ENCODE results near the gene RAB4B.
"Not testable (repeated sequence)": the region's sequence is repeated elsewhere in the genome, so short reads cannot be mapped to it uniquely, and the experiment has no call there.

Gene RAB4B, protein sequence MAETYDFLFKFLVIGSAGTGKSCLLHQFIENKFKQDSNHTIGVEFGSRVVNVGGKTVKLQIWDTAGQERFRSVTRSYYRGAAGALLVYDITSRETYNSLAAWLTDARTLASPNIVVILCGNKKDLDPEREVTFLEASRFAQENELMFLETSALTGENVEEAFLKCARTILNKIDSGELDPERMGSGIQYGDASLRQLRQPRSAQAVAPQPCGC

DNA sequence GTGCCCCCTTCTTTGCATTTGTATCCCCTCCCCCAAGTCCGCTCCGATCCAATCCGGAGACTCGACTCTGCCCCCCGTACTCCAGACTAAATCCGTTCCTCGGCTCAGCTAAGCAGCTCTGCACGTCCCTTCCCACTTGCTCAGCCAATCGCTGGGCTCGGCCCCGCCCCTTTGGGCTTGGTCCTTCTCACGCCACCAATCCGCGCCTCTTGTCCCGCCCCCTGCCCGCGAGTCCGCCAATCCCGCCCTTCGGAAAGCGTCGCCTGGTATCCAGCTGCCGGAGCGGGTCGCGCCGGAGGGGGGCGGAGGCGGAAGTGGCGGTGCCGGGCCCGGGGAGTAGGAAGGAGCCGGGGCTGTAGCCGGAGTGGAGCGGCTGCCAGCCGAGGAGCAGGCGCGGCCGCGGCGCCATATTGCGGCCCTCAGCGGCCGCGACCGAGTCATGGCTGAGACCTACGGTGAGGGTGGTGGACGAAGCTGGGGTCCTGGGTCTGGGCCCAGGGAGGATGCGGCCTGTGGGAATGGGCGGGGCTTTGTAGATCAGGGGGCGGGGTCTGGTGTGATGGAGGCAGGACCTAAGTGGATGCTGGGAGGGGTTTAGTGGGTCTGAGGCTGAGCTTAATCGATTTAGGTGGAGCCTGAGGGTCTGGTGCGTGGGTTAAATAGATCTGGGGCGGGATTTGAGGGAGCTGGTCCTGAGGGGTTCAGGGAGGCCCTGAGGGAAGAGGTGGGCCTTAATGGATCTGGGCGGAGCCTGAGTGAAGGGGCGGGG lies at the start of gene RAB4B:
Gene RAB4B, plus strand, starts transcription at position 311 of the 769 bp plus-strand sequence. Its CDS starts 129 bp downstream, at position 440.
- DNase-seq, result peak; percentile 99

DNA sequence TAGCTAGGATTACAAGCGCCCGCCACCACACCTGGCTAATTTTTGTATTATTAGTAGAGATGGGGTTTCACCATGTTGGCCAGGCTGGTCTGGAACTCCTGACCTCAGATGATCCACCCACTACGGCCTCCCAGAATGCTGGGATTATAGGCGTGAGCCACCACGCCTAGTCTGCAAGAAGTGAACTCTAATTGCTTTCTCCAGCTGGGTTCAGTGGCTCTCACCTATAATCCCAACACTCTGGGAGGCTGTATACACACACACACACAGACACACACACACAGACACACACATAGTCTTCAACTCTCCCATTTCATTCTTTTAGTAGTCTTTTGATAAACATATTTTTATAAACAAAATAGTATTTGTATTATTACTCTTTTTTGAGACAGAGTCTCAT lies 48.0 kb upstream of the RAB4B start:
- DNase-seq, result not testable (repeated sequence)

DNA sequence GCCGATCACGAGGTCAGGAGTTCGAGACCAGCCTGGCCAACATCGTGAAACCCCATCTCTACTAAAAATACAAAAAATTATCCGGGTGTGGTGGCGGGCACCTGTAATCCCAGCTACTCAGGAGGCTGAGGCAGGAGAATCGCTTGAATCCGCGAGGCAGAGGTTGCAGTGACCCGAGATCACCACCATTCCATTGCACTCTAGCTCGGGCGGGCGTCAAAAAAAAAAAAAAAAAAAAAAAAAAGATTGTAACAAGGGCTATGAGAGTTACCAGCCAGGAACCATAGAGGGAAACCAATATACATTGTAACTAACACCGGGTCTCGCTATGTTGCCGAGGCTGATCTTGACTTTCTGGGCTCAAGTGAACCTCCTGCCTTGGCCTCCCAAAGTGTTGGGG lies 45.7 kb upstream of the RAB4B start:
- not testable (repeated sequence) for DNase-seq

DNA sequence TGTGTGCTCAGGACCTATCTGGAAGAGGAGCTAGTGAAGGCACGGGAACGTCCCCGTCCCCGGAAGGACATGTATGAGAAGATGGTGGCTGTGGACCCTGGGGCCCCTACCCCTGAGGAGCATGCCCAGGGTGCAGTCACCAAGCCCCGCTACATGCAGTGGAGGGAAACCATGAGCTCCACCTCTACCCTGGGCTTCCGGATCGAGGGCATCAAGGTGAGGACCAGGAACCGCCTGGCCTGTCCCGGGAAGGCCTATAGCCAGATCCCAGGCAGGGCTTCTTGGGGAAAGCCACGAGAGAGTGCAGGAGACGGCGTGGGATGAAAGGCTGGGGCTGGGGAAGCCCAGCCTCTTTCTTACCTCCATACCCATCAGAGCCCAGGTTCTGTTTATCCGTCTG lies 44.9 kb upstream of the RAB4B start:
- no peak for DNase-seq

DNA sequence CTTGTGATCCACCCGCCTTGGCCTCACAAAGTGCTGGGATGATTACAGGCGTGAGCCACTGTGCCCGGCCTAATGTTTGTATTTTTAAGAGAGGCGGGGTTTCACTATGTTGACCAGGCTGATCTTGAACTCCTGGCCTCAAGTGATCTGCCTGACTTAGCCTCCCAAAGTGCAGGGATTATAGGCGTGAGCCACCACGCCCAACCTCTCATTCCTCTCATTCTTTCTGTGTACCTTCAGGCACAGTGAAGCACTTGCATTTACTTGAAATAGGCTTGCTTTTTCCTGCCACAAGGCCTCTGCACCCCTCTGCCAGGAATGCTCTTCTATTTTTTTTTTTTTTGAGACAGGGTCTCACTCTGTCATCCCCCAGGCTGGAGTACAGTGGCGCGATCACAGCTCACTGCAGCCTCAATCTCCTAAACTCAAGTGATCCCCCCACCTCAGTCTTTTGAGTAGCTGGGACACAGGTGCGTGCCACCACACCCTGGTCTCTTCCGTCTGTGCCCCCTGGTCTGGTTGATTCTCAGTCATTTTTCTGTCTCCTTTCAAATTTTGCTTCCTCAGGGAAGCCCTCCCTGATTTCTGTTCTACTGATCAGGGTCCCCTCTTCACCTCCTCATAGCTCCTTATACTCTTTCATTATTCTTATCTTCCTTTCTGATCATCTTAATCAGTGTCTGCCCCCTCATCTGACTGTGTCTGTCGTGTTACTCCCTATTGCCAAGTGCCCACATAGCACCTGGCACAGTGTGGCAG lies 42.9 kb upstream of the RAB4B start:
- no peak for DNase-seq

DNA sequence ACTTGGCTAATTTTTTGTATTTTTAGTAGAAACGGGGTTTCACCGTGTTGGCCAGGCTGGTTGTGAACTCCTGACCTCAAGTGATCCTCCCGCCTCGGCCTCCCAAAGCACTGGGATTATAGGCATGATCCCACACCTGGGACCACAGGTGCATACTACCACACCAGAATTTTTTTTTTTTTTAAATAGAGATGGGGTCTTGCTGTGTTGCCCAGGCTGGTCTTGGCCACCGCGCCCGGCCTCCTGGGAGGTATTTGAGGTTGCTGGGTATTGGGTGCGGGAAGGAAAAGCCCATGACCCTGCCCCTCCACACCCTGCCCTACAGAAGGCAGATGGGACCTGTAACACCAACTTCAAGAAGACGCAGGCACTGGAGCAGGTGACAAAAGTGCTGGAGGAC lies 41.4 kb upstream of the RAB4B start:
- no peak for DNase-seq

DNA sequence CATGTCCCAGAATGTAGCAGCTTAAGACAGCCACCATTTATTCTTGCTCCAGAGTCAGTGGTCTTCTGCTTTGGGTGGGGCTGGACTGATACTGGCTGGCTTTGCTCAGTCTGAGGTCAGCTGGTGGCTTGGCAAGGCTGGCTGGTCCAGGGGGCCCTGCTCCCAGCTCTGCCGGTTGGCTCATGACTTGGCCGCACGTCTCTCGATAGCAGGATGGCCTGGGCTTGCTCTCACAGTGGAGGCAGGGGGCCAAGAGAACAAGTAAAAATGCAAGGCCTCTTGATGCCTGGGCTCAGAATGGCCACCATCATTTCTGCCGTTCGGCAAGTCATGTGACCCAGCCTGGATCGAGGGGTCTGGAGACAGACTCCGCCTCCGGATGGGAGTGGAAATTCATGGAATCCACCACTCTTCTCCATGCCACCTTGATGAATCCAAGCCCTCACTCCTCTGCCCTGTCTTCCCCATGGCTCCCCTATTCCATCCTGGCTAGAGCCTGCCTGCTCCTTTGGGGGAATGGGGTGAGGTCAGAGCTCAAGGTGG lies 40.9 kb upstream of the RAB4B start:
- no peak for DNase-seq

DNA sequence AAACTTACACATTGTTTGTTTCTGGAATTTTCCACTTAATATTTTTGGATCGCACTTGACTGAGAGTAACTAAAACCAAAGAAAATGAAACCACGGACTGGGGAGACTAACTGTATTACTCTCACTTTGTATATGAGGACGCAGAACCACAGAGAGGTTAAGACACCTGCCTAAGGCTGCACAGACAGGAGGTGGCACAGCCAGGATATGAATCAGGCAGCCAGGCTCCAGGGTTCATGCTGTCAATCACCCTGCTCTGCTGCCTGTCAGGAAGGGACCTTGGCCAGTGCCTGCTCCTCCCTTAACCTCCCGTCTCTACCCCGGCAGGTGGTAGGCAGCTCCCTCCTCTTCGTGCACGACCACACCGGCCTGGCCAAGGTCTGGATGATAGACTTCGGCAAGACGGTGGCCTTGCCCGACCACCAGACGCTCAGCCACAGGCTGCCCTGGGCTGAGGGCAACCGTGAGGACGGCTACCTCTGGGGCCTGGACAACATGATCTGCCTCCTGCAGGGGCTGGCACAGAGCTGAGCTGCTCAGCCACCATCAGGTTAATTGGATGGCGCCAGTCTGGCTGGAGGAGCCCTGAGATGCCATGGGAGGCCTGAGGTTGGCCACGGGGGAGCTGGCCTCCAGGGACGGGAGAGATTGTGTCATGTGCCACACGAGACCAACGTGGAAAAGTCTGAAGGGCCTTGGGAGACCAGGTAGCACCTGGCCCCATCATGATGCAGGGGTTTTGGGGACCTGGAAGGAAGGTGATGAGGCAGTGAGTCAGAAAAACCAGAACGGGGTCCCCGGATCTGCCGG lies 38.8 kb upstream of the RAB4B start:
- no peak for DNase-seq

DNA sequence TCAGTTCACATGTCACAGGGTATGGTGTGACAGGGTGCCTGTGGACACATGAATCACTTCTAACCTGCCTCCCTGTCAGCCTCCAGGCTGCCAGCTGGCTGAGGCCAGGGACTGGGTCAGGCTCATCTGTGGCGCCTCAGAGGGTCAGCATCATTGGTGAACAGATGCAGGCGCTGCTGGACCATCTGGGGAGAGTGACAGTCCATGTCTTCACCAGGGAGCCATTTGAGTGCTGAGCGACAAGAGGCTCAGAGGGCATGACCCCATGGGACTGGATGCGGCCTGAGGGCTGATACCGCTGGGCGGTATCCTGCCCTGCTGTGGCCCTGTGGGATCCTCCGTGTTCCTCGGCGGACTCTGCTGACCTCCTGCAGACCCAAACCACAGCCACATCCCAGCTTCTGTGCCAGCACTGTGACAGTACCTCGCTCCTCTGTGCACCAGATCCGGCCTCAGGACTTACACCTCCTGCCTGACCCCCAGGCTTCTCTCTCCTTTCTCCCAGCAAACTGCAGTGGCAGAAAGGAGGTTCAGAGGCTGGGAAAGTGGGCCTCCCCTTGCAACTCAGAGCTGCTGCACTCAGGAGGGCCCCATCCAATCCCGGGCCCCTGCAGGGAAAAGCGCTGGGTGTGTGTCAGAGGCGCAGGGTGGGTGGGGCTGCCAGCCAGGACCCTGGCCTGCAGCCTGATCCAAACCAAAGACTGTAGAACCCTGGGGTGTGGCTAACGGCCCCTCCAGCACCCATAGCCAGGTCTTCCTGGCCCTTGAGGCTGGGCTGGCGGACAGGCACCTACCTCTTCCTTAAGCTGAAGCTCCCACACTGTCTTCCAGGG lies 38.0 kb upstream of the RAB4B start:
- DNase-seq, result no peak

DNA sequence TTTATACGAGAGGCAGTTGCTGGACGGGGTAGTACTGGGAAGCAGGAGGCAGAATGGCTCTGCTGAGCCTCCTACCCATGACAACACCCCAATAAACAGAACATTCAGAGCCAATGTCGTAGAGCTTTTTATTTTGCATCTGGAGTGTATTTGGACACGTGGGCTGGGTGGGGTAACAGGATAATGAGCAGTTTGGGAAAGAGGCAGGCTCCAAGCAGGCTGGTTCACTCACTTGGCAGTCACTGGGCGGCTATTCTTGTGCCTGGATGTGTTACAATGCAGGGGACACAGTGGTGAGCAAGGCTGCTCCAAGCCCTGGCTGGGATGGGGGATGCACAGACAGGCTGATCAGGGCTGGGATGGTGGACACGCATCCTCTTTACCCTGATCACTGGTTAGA lies 37.3 kb upstream of the RAB4B start:
- no peak for DNase-seq

DNA sequence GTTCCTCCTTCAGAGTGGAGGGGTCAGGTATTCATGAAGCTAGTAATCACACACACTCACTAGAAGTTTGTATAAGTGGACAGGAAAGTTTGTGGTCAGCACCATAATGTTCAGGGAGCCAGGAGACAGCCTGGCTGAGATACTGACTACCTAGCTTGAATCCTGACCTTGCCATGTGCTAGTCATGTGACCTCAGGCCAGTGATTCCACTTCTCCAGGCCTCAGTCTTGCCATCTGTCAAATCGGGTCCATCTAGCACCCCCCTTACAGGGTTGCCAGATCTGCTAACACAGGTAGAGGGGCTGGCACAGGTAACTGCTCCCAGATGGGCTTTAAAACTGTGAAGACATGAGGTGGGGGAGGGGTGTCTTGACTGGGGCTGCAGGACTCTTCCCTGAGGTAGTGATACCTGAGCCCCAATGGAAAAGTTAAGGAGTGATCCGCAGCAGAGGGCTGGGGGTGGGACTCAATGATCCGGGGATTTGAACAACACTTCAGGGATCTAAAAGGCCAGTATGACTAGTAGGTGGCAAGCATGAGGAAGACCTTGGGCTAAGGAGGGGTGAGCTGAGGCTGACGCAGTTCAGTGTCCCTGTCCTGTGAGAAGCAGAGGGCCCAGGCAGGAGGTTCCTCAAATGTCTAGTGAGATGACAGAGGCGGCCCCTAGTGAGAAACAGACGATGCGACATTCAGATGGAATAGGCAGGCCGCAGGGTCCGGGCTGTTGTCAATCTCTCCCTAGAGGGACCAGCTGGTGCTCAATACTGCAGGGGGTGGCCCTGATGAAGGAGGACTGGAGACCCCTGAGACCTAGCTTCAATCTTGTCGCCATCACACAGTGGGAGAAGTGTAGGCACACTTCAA lies 36.3 kb upstream of the RAB4B start:
- DNase-seq, result no peak

DNA sequence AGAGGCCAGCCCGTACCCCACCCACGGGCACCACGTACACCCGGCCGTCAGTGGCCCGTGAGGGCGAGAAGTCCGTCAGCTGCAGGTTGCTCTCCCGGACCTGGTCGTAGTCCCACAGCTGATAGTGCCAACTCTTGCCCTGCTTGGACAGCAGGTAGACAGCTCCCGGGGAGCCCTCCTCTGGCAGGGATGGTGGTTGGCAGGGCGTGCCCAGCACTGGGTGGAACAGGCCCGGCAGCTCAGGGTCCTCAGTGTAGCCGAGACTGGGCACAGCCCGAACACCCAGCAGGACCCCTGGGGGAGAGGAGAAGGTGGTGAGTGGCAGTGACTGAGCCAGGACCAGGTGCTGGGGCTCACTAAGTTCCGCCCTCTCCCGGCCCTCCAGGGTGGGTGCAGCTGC lies 35.6 kb upstream of the RAB4B start:
- no peak for DNase-seq

DNA sequence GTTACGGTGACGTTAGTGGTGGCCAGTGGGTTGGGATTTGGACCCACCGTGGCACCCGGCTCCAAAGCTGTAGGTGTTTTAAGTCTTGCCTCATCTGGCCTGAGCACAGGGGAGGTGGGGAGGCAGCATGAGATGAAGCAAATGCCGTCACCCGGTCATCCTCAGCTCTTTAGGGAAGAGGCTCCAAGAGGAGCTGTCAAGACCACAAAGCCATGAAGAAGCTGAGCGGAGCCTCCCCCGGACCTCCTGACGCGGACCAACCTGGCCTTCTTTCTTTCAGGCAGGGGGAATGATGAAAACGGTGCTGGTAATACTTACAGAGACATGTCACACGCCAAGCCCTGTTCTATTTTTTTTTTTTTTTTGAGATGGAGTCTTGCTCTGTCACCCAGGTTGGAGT lies 35.2 kb upstream of the RAB4B start:
- DNase-seq, result no peak

DNA sequence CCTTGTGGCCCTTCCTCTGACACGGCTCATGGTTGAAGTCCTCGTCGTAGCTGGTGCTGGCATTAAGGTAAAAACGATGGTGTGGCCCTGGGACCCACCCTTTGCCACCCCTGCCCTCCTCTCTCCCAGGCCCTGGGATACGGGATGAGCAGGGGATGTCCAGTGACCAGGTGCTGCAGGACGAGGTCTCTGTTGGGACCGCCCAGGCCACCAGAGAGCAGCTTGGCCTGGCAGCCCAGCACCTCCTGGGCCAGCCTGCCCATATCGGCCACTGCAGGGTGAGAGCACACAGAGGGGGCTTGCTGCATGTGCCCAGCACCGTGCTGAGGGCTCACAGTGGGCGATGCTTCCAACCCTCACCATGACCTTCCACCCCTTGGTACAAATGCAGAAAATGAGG lies 34.1 kb upstream of the RAB4B start:
- no peak for DNase-seq

DNA sequence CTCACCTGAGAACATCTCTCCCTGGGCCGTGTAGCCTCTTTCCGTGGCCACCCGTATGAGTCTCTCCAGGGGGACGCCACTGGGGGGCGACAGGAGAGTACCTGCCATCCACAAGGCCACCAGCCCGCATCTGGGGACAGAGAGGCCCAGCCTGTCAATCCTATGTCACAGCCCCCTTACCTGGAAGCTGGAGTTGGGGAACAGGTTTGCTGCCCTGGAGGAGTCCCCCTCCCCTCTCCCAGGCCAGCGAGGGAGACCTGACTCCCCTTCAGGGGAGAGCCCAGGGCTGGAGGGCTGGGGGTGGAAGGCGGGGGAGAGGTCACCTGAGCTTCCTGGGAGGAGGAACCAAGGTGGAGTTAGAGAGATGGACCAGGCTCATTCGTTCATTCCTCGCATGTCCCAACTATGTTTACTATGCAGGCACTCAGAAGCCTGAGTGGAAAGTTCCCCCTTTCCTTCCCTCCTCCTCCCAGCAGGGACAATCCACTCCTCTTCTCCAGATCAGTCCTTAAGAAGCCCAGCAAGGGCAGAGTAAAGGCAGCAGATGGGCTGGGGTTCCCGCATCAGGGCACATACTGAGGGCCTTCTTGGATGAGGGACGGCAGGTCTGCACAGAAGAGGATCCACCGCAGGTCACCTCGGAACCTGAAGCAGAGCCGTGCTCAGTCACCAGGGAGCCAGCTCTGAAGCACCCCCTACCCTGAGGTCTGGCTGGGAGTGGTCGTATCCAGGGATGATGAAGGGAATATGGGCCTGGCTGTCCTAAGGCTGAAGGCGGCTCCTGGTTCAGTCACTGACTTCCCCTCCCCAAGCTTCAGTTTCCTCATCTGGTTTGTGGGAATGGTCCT lies 33.3 kb upstream of the RAB4B start:
- DNase-seq, result no peak

DNA sequence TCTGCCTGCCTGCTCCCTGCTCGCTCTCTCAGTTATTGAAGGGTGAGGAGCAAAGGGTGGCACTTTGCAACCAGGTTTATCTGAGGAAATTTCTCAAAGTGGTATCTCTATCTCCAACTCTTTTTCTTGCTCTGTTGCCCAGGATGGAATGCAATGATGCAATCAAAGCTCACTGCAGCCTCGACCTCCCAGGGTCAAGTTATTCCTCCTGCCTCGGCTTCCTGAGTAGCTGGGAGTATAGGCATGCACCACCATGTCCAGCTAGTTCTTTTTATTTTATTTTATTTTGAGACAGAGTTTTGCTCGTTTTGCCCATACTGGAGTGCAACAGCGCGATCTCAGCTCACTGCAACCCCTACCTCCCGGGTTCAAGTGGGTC lies 32.7 kb upstream of the RAB4B start:
- DNase-seq, result no peak

DNA sequence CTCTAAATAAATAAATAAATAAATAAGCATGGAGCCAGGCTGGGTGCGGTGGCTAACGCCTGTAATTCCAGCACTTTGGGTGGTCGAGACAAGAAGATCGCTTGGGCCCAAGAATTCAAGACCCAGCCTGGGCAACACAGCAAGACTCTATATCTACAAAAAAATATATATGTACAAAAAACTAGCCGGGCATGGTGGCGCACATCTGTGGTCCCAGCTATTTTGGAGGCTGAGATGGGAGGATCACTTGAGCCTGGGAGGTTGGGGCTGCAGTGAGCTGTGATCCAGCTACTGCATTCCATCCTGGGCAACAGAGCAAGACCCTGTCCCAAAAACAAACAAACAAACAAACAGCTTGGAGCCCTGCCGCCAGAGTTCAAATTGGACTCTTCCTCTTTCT lies 30.5 kb upstream of the RAB4B start:
- no peak for DNase-seq

DNA sequence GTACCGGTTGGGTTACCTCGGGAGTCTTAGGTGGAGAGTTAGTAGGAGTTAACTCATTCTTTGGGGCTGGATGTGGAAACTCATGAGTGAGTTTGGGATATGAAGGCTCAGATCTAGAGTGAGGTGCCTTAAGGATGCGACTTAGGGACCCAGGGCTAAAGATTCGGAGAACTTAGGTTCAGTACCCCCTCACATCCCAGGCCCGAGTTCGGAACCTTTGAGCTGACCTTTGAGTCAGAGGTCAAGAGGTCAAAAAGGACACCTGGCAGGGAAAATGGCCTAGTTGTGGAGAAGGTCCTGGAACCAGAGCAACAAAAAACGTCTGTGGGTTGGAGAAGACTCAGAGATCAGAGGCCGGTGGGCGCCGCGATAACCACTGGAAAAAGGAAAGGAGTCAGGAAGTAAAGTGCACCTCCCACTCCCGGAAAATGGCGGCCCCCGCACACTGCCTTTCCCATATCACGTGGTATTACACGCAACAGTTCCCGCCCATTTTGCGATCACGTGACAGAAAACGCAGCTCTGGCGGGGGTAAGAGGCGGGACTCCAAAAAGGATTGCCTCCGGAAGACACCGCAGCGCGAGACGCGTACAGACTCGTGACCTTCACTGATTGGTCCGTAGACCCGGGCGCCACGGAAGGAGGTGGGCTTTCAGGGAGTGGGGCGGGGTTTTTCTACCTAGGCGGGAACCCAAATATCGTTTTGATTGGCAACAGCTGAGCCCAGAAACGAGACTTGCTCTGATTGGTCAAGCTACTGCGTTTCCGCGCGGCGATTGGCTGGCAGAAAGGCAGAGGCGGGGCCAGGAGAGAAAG lies 27.8 kb upstream of the RAB4B start, which contains the start of gene ACTMAP:
Gene ACTMAP, minus strand, starts transcription at position 420 of the 816 bp plus-strand sequence. CDS start 674 bp downstream, outside the sequence.
- peak; percentile 98 for DNase-seq
